K562 (cell line): ENCODE results near the gene USPL1. TPM values are rescaled to one million over a fixed set of nuclear protein-coding genes. Genes with fewer than 3 reads are reported as not detected.

Source experiments
- ADNP ChIP-seq: fragments of 200-800 bp; sonication (Bioruptor generic); IDR thresholded peaks from 2 replicates; pipeline ENCODE4 v1.6.1; 2016; ENCODE audit warnings: missing genetic modification characterization, missing compliant biosample characterization
- BCLAF1 ChIP-seq, 2 experiments: fragments of 450-650 bp in 1 of 2; IDR thresholded peaks; 2 replicates each; pipeline ENCODE4 v1.6.1; 2011 to 2017; ENCODE audit warnings: low read depth in 2 of 2, antibody characterized with exemption in 1 of 2, borderline replicate concordance in 1 of 2, low read length in 1 of 2, mild to moderate bottlenecking in 1 of 2, mixed read lengths in 1 of 2; ENCODE audit not compliant: control insufficient read depth in 1 of 2
- CHD7 ChIP-seq: fragments of 200-600 bp; sonication (generic); IDR thresholded peaks from one replicate; pipeline ENCODE4 v1.6.1; 2012; ENCODE audit warnings: mild to moderate bottlenecking, low read depth, low read length, inconsistent platforms
- COPS2 ChIP-seq: fragments of 450-650 bp; conservative IDR thresholded peaks from 2 replicates; pipeline ENCODE4 v1.6.1; 2016; ENCODE audit warnings: mild to moderate bottlenecking, moderate library complexity
- GATA2 ChIP-seq: sonication (generic); formaldehyde crosslinking; IDR thresholded peaks from 2 replicates; pipeline ENCODE4 v1.4.0; 2020; ENCODE audit warnings: mild to moderate bottlenecking, missing genetic modification reagents
- KLF6 ChIP-seq: fragments of 250-450 bp; sonication (Bioruptor Pico); IDR thresholded peaks from 2 replicates; pipeline ENCODE4 v1.4.0; 2020; ENCODE audit warnings: mild to moderate bottlenecking, moderate library complexity, borderline replicate concordance
- MITF ChIP-seq: IDR thresholded peaks from 2 replicates; pipeline ENCODE4 v1.6.1; 2014; ENCODE audit warnings: antibody characterized with exemption
- NEUROD1 ChIP-seq: fragments of 150-350 bp; IDR thresholded peaks from 2 replicates; pipeline ENCODE4 v1.6.1; 2014; ENCODE audit warnings: borderline replicate concordance, low read length, low read depth; ENCODE audit not compliant: partially characterized antibody
- SMARCA4 ChIP-seq: fragments of 450-650 bp; IDR thresholded peaks from 2 replicates; pipeline ENCODE4 v1.6.1; 2016
- ZBTB1 ChIP-seq: sonication (generic); formaldehyde crosslinking; IDR thresholded peaks from 2 replicates; pipeline ENCODE4 v1.8.1; 2023; ENCODE audit warnings: missing genetic modification reagents, low read depth, mild to moderate bottlenecking, borderline replicate concordance
- polyA plus RNA-seq, 8 experiments: library from polyadenylated mRNA; depleted of rRNA in 4 of 8; stranded (reverse) in 5 of 8; unstranded in 3 of 8; fragments of >200 nt; fragmentation: Nextera tagmentation in 2 of 8; fragmentation: Illumina TruSeq in 1 of 8; extraction: Ambion mirVana in 2 of 8; extraction: Trizol in 1 of 8; gene quantifications; 2 replicates each; pipeline versions ENCODE4 v1.2.1 to v1.2.3, GENCODE V29; 2011 to 2014; ENCODE audit warnings: inconsistent platforms in 1 of 8, missing spikeins in 1 of 8
- total RNA-seq, 7 experiments: library from RNA; depleted of rRNA in 6 of 7; stranded (reverse); fragments of >200 nt in 6 of 7; fragmentation: Illumina TruSeq in 2 of 7; extraction: Trizol in 2 of 7; gene quantifications; 2 replicates each; pipeline versions ENCODE4 v1.2.1 to v1.2.3, GENCODE V29; 2011 to 2021; ENCODE audit warnings: low replicate concordance in 1 of 7
- TF ChIP-seq, protein P1 (sequence below): fragments of 450-650 bp; conservative IDR thresholded peaks from 2 replicates; pipeline ENCODE4 v1.6.1; 2016; ENCODE audit warnings: missing genetic modification characterization, low read depth, mild to moderate bottlenecking, missing compliant biosample characterization, moderate library complexity

USPL1 gene
- total and polyA plus RNA-seq, 9 of the 15 experiments (the other 6 are each of a cell fraction or from before 2014, with no cell fraction given): 5.5 to 18.0 (median 12.0) TPM

DNA sequence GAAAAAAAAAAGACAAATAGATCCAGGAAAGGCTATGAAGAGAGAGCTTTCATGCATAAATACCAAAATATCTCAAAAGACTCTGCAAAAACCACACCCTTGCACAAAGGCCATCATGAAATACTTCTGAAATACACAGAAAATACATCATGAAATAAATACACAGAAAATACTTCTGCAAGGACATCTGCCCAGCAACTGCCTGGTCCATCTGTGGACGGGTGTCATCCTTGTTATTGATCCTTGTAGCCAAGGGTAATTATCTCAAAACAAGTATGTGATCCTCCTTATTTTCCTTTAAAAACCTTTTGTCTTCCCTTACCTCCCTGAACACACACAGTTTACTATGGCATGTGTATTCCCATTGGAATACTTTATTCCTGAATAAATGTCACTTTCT lies 6.9 kb downstream of the USPL1 start (continued):
- no peak for TF ChIP-seq CHD7
- no peak for TF ChIP-seq SMARCA4
- no peak for TF ChIP-seq BCLAF1 (IDR thresholded peaks at IDR 0.05; ENCODE audit: borderline replicate concordance in 1 of 2, control insufficient read depth in 1 of 2, low read depth in 2 of 2, low read length in 1 of 2)
- TF ChIP-seq, protein P1, sequence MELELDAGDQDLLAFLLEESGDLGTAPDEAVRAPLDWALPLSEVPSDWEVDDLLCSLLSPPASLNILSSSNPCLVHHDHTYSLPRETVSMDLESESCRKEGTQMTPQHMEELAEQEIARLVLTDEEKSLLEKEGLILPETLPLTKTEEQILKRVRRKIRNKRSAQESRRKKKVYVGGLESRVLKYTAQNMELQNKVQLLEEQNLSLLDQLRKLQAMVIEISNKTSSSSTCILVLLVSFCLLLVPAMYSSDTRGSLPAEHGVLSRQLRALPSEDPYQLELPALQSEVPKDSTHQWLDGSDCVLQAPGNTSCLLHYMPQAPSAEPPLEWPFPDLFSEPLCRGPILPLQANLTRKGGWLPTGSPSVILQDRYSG (tag): no peak
- TF ChIP-seq MITF: no peak
- no peak for TF ChIP-seq COPS2
- no peak for TF ChIP-seq GATA2 (CRISPR knock-in tag)
- TF ChIP-seq NEUROD1: no peak
- no peak for TF ChIP-seq ADNP (tag)
- TF ChIP-seq ZBTB1 (CRISPR knock-in tag): no peak
- no peak for TF ChIP-seq KLF6 (CRISPR knock-in tag)
